Endothelial cell of umbilical vein (primary cell): Measurements from ENCODE around the gene IKZF3. TPM values are rescaled to one million over a fixed set of nuclear protein-coding genes. Genes with fewer than 3 reads are reported as not detected.

Source experiments
- BruUV-seq: library from RNA; stranded (reverse); fragments of 400-500 nt; replicated peaks from 2 replicates; lab custom pipeline; 2021; lab: Mats Ljungman, UMichigan
- CTCF ChIA-PET: fragments of 300-600, 350-600 bp; sonication (Branson Sonifier 250); formaldehyde crosslinking; loops from one replicate; lab custom pipeline; 2021; ENCODE audit warnings: antibody characterized with exemption, inconsistent platforms; lab: Charles Lee
- POLR2A ChIA-PET: fragments of 300-600, 350-600 bp; sonication (Branson Sonifier 250); formaldehyde crosslinking; loops from one replicate; lab custom pipeline; 2021; ENCODE audit warnings: antibody characterized with exemption, inconsistent platforms; lab: Charles Lee
- DNase-seq: peaks from one replicate; pipeline ENCODE4 v3.0.0-alpha.2; 2011; ENCODE audit warnings: low read depth, low spot score
- FAIRE-seq: peaks from 2 replicates; lab custom pipeline; 2011; peaks lifted over from hg19 to GRCh38; lab: Jason Lieb, UNC
- H2AFZ ChIP-seq: 2 replicates; pipeline ENCODE4 v1.6.0; 2012; ENCODE audit warnings: low read depth, low read length, control low read depth, inconsistent platforms
- H3K27ac ChIP-seq: 2 replicates; pipeline ENCODE4 v1.5.1; 2011; ENCODE audit warnings: low read depth, mild to moderate bottlenecking, control low read depth, low read length, moderate library complexity; ENCODE audit not compliant: insufficient read depth
- H3K27me3 ChIP-seq, 2 experiments: 2 replicates each; pipeline versions ENCODE4 v1.6.0 to v1.6.1; 2011; ENCODE audit warnings: low read length in 2 of 2, mixed read lengths in 1 of 2; ENCODE audit not compliant: control insufficient read depth in 2 of 2, insufficient read depth in 2 of 2
- H3K36me3 ChIP-seq, 2 experiments: 2 replicates in 1 of 2; 3 replicates in 1 of 2; pipeline ENCODE4 v1.5.1; 2011; ENCODE audit warnings: low read length in 2 of 2, mild to moderate bottlenecking in 1 of 2, moderate library complexity in 1 of 2; ENCODE audit not compliant: control insufficient read depth in 2 of 2, insufficient read depth in 2 of 2; ENCODE audit errors: extremely low read depth in 1 of 2
- H3K4me1 ChIP-seq: 3 replicates; pipeline ENCODE4 v1.5.1; 2011; ENCODE audit warnings: mild to moderate bottlenecking, low read length; ENCODE audit not compliant: control insufficient read depth, insufficient read depth; ENCODE audit errors: extremely low read depth
- H3K4me2 ChIP-seq: 2 replicates; pipeline ENCODE4 v1.6.1; 2011; ENCODE audit warnings: low read length, control low read depth, mixed read lengths; ENCODE audit not compliant: insufficient read depth
- H3K4me3 ChIP-seq, 3 experiments: fragments of 200-600 bp in 1 of 3; sonication (generic), shearing (Covaris generic) in 1 of 3; replicated peaks in 1 of 3; 2 replicates each; pipeline ENCODE4 v1.5.1; 2011 to 2016; ENCODE audit warnings: control low read depth in 3 of 3, low read length in 3 of 3, mild to moderate bottlenecking in 2 of 3, inconsistent platforms in 1 of 3, low read depth in 1 of 3, moderate library complexity in 1 of 3; ENCODE audit not compliant: insufficient read depth in 1 of 3
- H3K79me2 ChIP-seq: 2 replicates; pipeline ENCODE4 v1.6.0; 2012; ENCODE audit warnings: low read length, inconsistent platforms; ENCODE audit not compliant: control insufficient read depth, insufficient read depth
- H3K9ac ChIP-seq: replicated peaks from 2 replicates; pipeline ENCODE3; 2011; ENCODE audit warnings: low read length, control low read depth; ENCODE audit not compliant: insufficient read depth; ENCODE audit errors: extremely low read depth
- H3K9me1 ChIP-seq: replicated peaks from 3 replicates; pipeline ENCODE4 v1.6.0; 2011; ENCODE audit warnings: mild to moderate bottlenecking, low read length; ENCODE audit not compliant: control insufficient read depth, insufficient read depth; ENCODE audit errors: extremely low read depth
- H3K9me3 ChIP-seq: replicated peaks from 2 replicates; pipeline ENCODE4 v1.5.1; 2012; ENCODE audit warnings: low read length, inconsistent platforms; ENCODE audit not compliant: control insufficient read depth, insufficient read depth
- H4K20me1 ChIP-seq: replicated peaks from 2 replicates; pipeline ENCODE3; 2011; ENCODE audit warnings: mild to moderate bottlenecking, low read length; ENCODE audit not compliant: control insufficient read depth, insufficient read depth; ENCODE audit errors: extremely low read depth
- EZH2 ChIP-seq: IDR thresholded peaks from 2 replicates; pipeline ENCODE4 v1.6.1; 2012; ENCODE audit warnings: borderline replicate concordance, low read depth, mild to moderate bottlenecking, moderate library complexity, low read length, inconsistent platforms; ENCODE audit not compliant: severe bottlenecking
- FOS ChIP-seq: IDR thresholded peaks from 2 replicates; pipeline ENCODE4 v1.6.1; 2011; ENCODE audit warnings: mild to moderate bottlenecking, low read length, moderate library complexity, borderline replicate concordance; ENCODE audit not compliant: insufficient read depth
- GATA2 ChIP-seq: IDR thresholded peaks from 2 replicates; pipeline ENCODE4 v1.7.0; 2011; ENCODE audit warnings: low read depth, mild to moderate bottlenecking, moderate library complexity, mixed read lengths, low read length; ENCODE audit not compliant: insufficient read length, insufficient read depth
- JUN ChIP-seq: IDR thresholded peaks from 2 replicates; pipeline ENCODE4 v1.6.1; 2011; ENCODE audit warnings: borderline replicate concordance, low read depth; ENCODE audit not compliant: insufficient read length, insufficient read depth
- MYC ChIP-seq: IDR thresholded peaks from one replicate; pipeline ENCODE4 v1.6.1; 2011; ENCODE audit warnings: mild to moderate bottlenecking, low read depth, low read length
- POLR2A ChIP-seq: IDR thresholded peaks from 2 replicates; pipeline ENCODE4 v1.6.1; 2012; ENCODE audit warnings: low read depth, mild to moderate bottlenecking, control low read depth, low read length
- POLR2AphosphoS5 ChIP-seq: IDR thresholded peaks from 2 replicates; pipeline ENCODE4 v1.6.1; 2012; ENCODE audit warnings: low read depth, mild to moderate bottlenecking, control low read depth, low read length, moderate library complexity; ENCODE audit not compliant: insufficient read depth
- dilution Hi-C: fragments of 300-500 bp; cut with MboI; formaldehyde crosslinking; loops from one replicate; pipeline ENCODE4 v1.15.0; 2019; ENCODE audit warnings: low sequenced_read_pairs; ENCODE audit not compliant: extremely low pct_ligation_motif_present
- intact Hi-C: fragments of 100-400 bp; cut with micrococcal nuclease; formaldehyde crosslinking; loops from one replicate; pipeline ENCODE4 v1.10.0; 2022
- polyA plus RNA-seq, 4 experiments: library from polyadenylated mRNA; depleted of rRNA in 3 of 4; stranded (reverse) in 3 of 4; unstranded in 1 of 4; fragments of >200 nt; gene quantifications; 2 replicates each; pipeline versions ENCODE4 v1.2.1 to v1.2.3, GENCODE V29; 2011 to 2012; ENCODE audit warnings: missing spikeins in 1 of 4
- total RNA-seq: library from RNA; stranded (reverse); gene quantifications from 2 replicates; pipeline ENCODE4 v1.2.3, GENCODE V29; 2021
- TF ChIP-seq, protein P1 (sequence below): IDR thresholded peaks from 2 replicates; pipeline ENCODE4 v1.6.1; 2011; ENCODE audit not compliant: insufficient read depth, insufficient read length
- TF ChIP-seq, protein P2 (sequence below), 2 donors: IDR thresholded peaks; 1 replicate in 1 of 2; 2 replicates in 1 of 2; pipeline ENCODE4 v1.5.1; 2011; ENCODE audit warnings: low read length in 2 of 2, mild to moderate bottlenecking in 2 of 2, moderate library complexity in 2 of 2, control low read depth in 1 of 2, inconsistent platforms in 1 of 2, low read depth in 1 of 2; ENCODE audit not compliant: insufficient read depth in 1 of 2; ENCODE audit errors: extremely low read depth in 1 of 2

The IKZF3 gene
- total and polyA plus RNA-seq, 2 donors (not counting 3 experiments of a cell fraction or from before 2014, with no cell fraction given): not detected

DNA sequence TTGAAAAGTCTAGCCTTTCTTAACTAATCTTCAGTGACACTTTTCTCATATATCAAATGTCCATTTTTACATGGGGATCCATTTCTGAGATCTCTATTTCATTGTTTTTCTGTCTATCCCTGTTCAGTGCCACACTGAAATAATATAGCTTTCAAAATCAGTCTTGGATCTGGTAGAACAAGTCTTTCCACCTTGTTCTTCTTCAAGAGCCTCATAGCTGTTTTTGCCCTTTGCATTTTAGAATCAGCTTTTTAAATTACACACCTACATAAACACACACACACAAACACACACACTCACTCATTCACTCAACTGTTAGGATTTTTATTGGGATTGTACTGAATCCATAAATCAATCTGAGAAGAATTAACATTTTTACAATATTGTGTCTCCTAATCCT is 35.1 kb upstream of the IKZF3 start:
- Histone ChIP-seq H3K27ac (no peak overlapping the region), H3K9ac (no peak overlapping the region), H4K20me1 (no peaks in the 10 kb centered on the region), H3K4me2 (no peak overlapping the region), H3K9me1 (no peaks in the 10 kb centered on the region), H2AFZ (no peak overlapping the region), H3K4me3 (no peak overlapping the region), H3K79me2 (no peaks in the 10 kb centered on the region), H3K4me1 (no peaks in the 10 kb centered on the region), H3K9me3 (no peaks in the 10 kb centered on the region), H3K27me3 (peaks cover 0 to 2% of the 10 kb centered on the region in 2 experiments), H3K36me3 (no peaks in the 10 kb centered on the region)
- TF ChIP-seq FOS (no peak), JUN (no peak), POLR2A (no peak), EZH2 (no peak), MYC (no peak), GATA2 (no peak), POLR2AphosphoS5 (no peak)
- TF ChIP-seq, protein P1, sequence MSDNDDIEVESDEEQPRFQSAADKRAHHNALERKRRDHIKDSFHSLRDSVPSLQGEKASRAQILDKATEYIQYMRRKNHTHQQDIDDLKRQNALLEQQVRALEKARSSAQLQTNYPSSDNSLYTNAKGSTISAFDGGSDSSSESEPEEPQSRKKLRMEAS: no peak
- TF ChIP-seq, protein P2, sequence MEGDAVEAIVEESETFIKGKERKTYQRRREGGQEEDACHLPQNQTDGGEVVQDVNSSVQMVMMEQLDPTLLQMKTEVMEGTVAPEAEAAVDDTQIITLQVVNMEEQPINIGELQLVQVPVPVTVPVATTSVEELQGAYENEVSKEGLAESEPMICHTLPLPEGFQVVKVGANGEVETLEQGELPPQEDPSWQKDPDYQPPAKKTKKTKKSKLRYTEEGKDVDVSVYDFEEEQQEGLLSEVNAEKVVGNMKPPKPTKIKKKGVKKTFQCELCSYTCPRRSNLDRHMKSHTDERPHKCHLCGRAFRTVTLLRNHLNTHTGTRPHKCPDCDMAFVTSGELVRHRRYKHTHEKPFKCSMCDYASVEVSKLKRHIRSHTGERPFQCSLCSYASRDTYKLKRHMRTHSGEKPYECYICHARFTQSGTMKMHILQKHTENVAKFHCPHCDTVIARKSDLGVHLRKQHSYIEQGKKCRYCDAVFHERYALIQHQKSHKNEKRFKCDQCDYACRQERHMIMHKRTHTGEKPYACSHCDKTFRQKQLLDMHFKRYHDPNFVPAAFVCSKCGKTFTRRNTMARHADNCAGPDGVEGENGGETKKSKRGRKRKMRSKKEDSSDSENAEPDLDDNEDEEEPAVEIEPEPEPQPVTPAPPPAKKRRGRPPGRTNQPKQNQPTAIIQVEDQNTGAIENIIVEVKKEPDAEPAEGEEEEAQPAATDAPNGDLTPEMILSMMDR (IDR thresholded peaks at IDR 0.05; ENCODE audit: extremely low read depth in 1 of 2, insufficient read depth in 1 of 2, low read depth in 1 of 2, low read length in 2 of 2): no peak
- no peak for DNase-seq
- BruUV-seq: no TSS peak
- dilution Hi-C loops (no loop called here), intact Hi-C loops (no loop called here)
- FAIRE-seq: no peak
- CTCF ChIA-PET: no interaction called here
- POLR2A ChIA-PET: no interaction called here
